OCI-LY7 (cell line): Measurements from ENCODE around the gene HTT. TPM values are rescaled to one million over a fixed set of nuclear protein-coding genes. Genes with fewer than 3 reads are reported as not detected.

ENCODE experiments used
- BruUV-seq: library from RNA; stranded (reverse); fragments of 400-500 nt; replicated peaks from 2 replicates; lab custom pipeline; 2021; lab: Mats Ljungman, UMichigan
- CTCF ChIA-PET: fragments of 300-600 bp; sonication (Branson Sonifier 250); formaldehyde crosslinking; loops from one replicate; lab custom pipeline; 2022; ENCODE audit warnings: antibody characterized with exemption; ENCODE audit not compliant: unreplicated experiment; lab: Charles Lee
- POLR2A ChIA-PET: fragments of 300-600 bp; sonication (Branson Sonifier 250); formaldehyde crosslinking; loops from one replicate; lab custom pipeline; 2022; ENCODE audit warnings: antibody characterized with exemption; lab: Charles Lee
- DNase-seq: peaks from one replicate; pipeline ENCODE4 v3.0.0-alpha.2; 2015; ENCODE audit warnings: low spot score
- H2AFZ ChIP-seq: fragments of 200-600 bp; sonication (generic), shearing (Covaris generic); 2 replicates; pipeline ENCODE4 v1.6.1; 2014; ENCODE audit warnings: mild to moderate bottlenecking, antibody characterized with exemption, low read length, moderate library complexity
- H3K27ac ChIP-seq: fragments of 200-600 bp; sonication (generic); 2 replicates; pipeline ENCODE4 v1.5.1; 2014; ENCODE audit warnings: mixed run types, low read depth, mild to moderate bottlenecking, moderate library complexity, low read length, inconsistent platforms; ENCODE audit not compliant: poor library complexity, severe bottlenecking
- H3K36me3 ChIP-seq: fragments of 200-600 bp; sonication (generic); 2 replicates; pipeline ENCODE4 v1.6.1; 2014; ENCODE audit warnings: mild to moderate bottlenecking, antibody characterized with exemption, low read length, moderate library complexity, mixed read lengths; ENCODE audit not compliant: insufficient read depth
- H3K4me1 ChIP-seq: fragments of 200-600 bp; sonication (generic); 2 replicates; pipeline ENCODE4 v1.5.1; 2014; ENCODE audit warnings: mild to moderate bottlenecking, low read length; ENCODE audit not compliant: insufficient read depth, poor library complexity, severe bottlenecking
- H3K4me2 ChIP-seq: fragments of 200-600 bp; sonication (generic); 2 replicates; pipeline ENCODE4 v1.6.1; 2014; ENCODE audit warnings: mild to moderate bottlenecking, low read length
- H3K4me3 ChIP-seq: fragments of 200-600 bp; sonication (generic); 2 replicates; pipeline ENCODE4 v1.5.1; 2014; ENCODE audit warnings: mild to moderate bottlenecking, low read depth, low read length; ENCODE audit not compliant: poor library complexity, severe bottlenecking
- H3K79me2 ChIP-seq: fragments of 200-600 bp; sonication (generic); 2 replicates; pipeline ENCODE4 v1.6.1; 2016; ENCODE audit warnings: low read depth, mild to moderate bottlenecking, low read length, moderate library complexity, mixed read lengths; ENCODE audit not compliant: insufficient read depth
- H3K9me2 ChIP-seq: fragments of 200-600 bp; sonication (generic); 2 replicates; pipeline ENCODE4 v1.6.1; 2016; ENCODE audit warnings: mild to moderate bottlenecking, low read length, mixed read lengths; ENCODE audit not compliant: insufficient read depth
- H3K9me3 ChIP-seq: fragments of 200-600 bp; sonication (generic); 2 replicates; pipeline ENCODE4 v1.6.1; 2014; ENCODE audit warnings: mild to moderate bottlenecking, mixed run types, low read length, mixed read lengths
- H4K20me1 ChIP-seq: fragments of 200-600 bp; sonication (generic); 2 replicates; pipeline ENCODE4 v1.6.1; 2014; ENCODE audit warnings: mild to moderate bottlenecking, antibody characterized with exemption, low read length, moderate library complexity, mixed read lengths; ENCODE audit not compliant: insufficient read depth
- CTCF ChIP-seq: fragments of 200-600 bp; sonication (generic); conservative IDR thresholded peaks from 2 replicates; pipeline ENCODE4 v1.5.1; 2014; ENCODE audit warnings: mild to moderate bottlenecking, antibody characterized with exemption, low read length, moderate library complexity, mixed read lengths
- EZH2phosphoT487 ChIP-seq: fragments of 200-600 bp; sonication (generic); IDR thresholded peaks from 2 replicates; pipeline ENCODE4 v1.6.1; 2018; ENCODE audit warnings: low read depth, borderline replicate concordance, mild to moderate bottlenecking, mixed run types, antibody characterized with exemption, low read length, moderate library complexity, mixed read lengths
- intact Hi-C: fragments of 100-400 bp; cut with micrococcal nuclease; formaldehyde crosslinking; loops from one replicate; pipeline ENCODE4 v1.10.0; 2022; ENCODE audit not compliant: unreplicated experiment
- total RNA-seq, 2 experiments: library from RNA; depleted of rRNA in 1 of 2; stranded (reverse); fragments of >200 nt in 1 of 2; shearing (Covaris generic) in 1 of 2; gene quantifications; 2 replicates each; pipeline ENCODE4 v1.2.3, GENCODE V29; 2014 to 2022

HTT gene
- total RNA-seq, 2 experiments from 2014 or later = 36.4 to 91.3 TPM

GRCh38 chr4:3248178-3248480, 173.6 kb downstream of the HTT start:
- Histone ChIP-seq H3K9me3 (no peaks in the 10 kb centered on the region), H3K4me2 (no peak overlapping the region), H3K4me1 (no peaks in the 10 kb centered on the region), H2AFZ (no peak overlapping the region), H3K9me2 (no peaks in the 10 kb centered on the region), H3K4me3 (no peak overlapping the region), H3K36me3 (no peaks in the 10 kb centered on the region), H3K27ac (no peak overlapping the region), H4K20me1 (no peaks in the 10 kb centered on the region), H3K79me2 (no peaks in the 10 kb centered on the region)
- TF ChIP-seq CTCF = no peak
- no peak for TF ChIP-seq EZH2phosphoT487
- no TSS peak for BruUV-seq
- ChIA-PET CTCF (no interaction called here), POLR2A (no interaction called here)
- no peak for DNase-seq
- intact Hi-C loops = no loop called here

- H3K36me3 ChIP-seq = no peaks in the 10 kb centered on the region
- TF ChIP-seq EZH2phosphoT487 (no peak), CTCF (no peak)
- no peak within 1 kb of the TSS for H3K4me2 ChIP-seq
- no peaks in the 10 kb centered on the region for H3K9me2 ChIP-seq
- H3K9me3 ChIP-seq = no peaks in the 10 kb centered on the region
- H2AFZ ChIP-seq = no peak within 1 kb of the TSS
- POLR2A ChIA-PET = interaction anchor here (0.6 kb wide), 1 partner anchor 1639 kb away, joined by 3 read pairs; no protein-coding TSS in a partner anchor
- H4K20me1 ChIP-seq = no peaks in the 10 kb centered on the region
- DNase-seq = no peak
- H3K4me3 ChIP-seq = no peak within 1 kb of the TSS
- H3K79me2 ChIP-seq = no peaks in the 10 kb centered on the region
- BruUV-seq = no TSS peak
- no peaks in the 10 kb centered on the region for H3K4me1 ChIP-seq
- H3K27ac ChIP-seq = no peak within 1 kb of the TSS
- intact Hi-C loops = no loop called here
- CTCF ChIA-PET = interaction anchor here (0.6 kb wide), 1 partner anchor 213 kb away, joined by 4 read pairs; no protein-coding TSS in a partner anchor
Measured at GRCh38 chr4:3248811-3249661, 174.6 kb downstream of the HTT start, which contains the start of gene MSANTD1. Gene MSANTD1 (plus strand): TSS chr4:3249159. CDS start chr4:3249223, 64 bp downstream.
